Lower leg skin (tissue), 3 donors: ENCODE measurements around the gene TMEM117.
"Not testable (repeated sequence)": the region's sequence is repeated elsewhere in the genome, so short reads cannot be mapped to it uniquely, and the experiment has no call there.

Source experiments
- POLR2A ChIP-seq, 2 donors: fragments of 450-650 bp; IDR thresholded peaks; one replicate each; pipeline ENCODE4 v1.6.1; 2016 to 2017; ENCODE audit warnings: antibody characterized with exemption in 2 of 2, mild to moderate bottlenecking in 1 of 2, moderate library complexity in 1 of 2
- TF ChIP-seq, protein P1 (sequence below), 3 donors: fragments of 450-650 bp; IDR thresholded peaks; one replicate each; pipeline ENCODE4 v1.5.1; 2016; ENCODE audit warnings: antibody characterized with exemption in 3 of 3, mild to moderate bottlenecking in 3 of 3, moderate library complexity in 2 of 3

DNA sequence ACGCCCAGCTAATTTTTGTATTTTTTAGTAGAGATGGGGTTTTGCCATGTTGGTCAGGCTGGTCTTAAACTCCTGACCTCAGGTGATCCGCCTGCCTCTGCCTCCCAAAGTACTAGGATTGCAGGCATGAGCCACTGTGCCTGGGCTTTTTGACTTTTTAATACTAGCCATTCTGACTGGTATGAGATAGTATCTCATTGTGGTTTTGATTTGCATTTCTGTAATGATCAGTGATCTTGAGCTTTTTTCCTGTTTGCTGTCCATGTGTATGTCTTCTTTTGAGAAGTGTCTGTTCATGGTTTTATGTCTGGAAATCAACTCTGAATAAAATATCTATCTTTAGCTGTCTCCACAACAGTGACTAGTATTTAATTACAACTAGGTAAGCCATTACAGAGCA is 35.4 kb downstream of the TMEM117 start:
- TF ChIP-seq, protein P1, sequence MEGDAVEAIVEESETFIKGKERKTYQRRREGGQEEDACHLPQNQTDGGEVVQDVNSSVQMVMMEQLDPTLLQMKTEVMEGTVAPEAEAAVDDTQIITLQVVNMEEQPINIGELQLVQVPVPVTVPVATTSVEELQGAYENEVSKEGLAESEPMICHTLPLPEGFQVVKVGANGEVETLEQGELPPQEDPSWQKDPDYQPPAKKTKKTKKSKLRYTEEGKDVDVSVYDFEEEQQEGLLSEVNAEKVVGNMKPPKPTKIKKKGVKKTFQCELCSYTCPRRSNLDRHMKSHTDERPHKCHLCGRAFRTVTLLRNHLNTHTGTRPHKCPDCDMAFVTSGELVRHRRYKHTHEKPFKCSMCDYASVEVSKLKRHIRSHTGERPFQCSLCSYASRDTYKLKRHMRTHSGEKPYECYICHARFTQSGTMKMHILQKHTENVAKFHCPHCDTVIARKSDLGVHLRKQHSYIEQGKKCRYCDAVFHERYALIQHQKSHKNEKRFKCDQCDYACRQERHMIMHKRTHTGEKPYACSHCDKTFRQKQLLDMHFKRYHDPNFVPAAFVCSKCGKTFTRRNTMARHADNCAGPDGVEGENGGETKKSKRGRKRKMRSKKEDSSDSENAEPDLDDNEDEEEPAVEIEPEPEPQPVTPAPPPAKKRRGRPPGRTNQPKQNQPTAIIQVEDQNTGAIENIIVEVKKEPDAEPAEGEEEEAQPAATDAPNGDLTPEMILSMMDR (IDR thresholded peaks at IDR 0.05) = not testable (repeated sequence)
- not testable (repeated sequence) for TF ChIP-seq POLR2A (IDR thresholded peaks at IDR 0.05)
